B cell (primary cell): ENCODE data around the gene MPHOSPH8. TPM values are rescaled to one million over a fixed set of nuclear protein-coding genes. Genes with fewer than 3 reads are reported as not detected.

Experiments used
- ATAC-seq: fragments of 200-7000 bp; cut with Tn5 transposase; one replicate; pipeline ENCODE4 v1.10.0; 2021; ENCODE audit warnings: low read depth, mild to moderate bottlenecking, moderate number of reproducible peaks, moderate library complexity
- CTCF ChIA-PET: fragments of 350-600 bp; sonication (Branson Sonifier 250); formaldehyde crosslinking; loops from one replicate; lab custom pipeline; 2021; ENCODE audit warnings: antibody characterized with exemption, inconsistent platforms; lab: Charles Lee
- POLR2A ChIA-PET: fragments of 350-600 bp; sonication (Branson Sonifier 250); formaldehyde crosslinking; loops from one replicate; lab custom pipeline; 2021; ENCODE audit warnings: antibody characterized with exemption; lab: Charles Lee
- DNase-seq: peaks from one replicate; pipeline ENCODE4 v3.0.0; 2013
- H2AFZ ChIP-seq: 2 replicates; pipeline ENCODE4 v1.6.1; 2012; ENCODE audit warnings: mild to moderate bottlenecking, low read depth, low read length; ENCODE audit not compliant: insufficient read depth, poor library complexity, severe bottlenecking
- H3K27ac ChIP-seq, 2 donors: 1 replicate in 1 of 2; 2 replicates in 1 of 2; pipeline ENCODE4 v1.5.1; 2012 to 2013; ENCODE audit warnings: low read length in 2 of 2, mild to moderate bottlenecking in 2 of 2, moderate library complexity in 1 of 2
- H3K27me3 ChIP-seq, 4 experiments: fragments of 200-600 bp in 1 of 4; sonication (generic) in 1 of 4; replicated peaks in 1 of 4; 1 replicate in 2 of 4; 2 replicates in 2 of 4; pipeline versions ENCODE4 v1.6.1 to v1.7.0; 2013 to 2016; ENCODE audit warnings: low read length in 3 of 4, mild to moderate bottlenecking in 2 of 4, mixed read lengths in 1 of 4, moderate library complexity in 1 of 4; ENCODE audit not compliant: insufficient read depth in 4 of 4, control insufficient read depth in 3 of 4; ENCODE audit errors: control extremely low read depth in 1 of 4
- H3K36me3 ChIP-seq, 2 experiments: replicated peaks in 1 of 2; 1 replicate in 1 of 2; 2 replicates in 1 of 2; pipeline versions ENCODE4 v1.6.1 to v1.7.1; 2013; ENCODE audit warnings: low read length in 1 of 2; ENCODE audit not compliant: insufficient read depth in 2 of 2, control insufficient read depth in 1 of 2; ENCODE audit errors: control extremely low read depth in 1 of 2, extremely low read depth in 1 of 2
- H3K4me1 ChIP-seq, 2 donors: fragments of 200-600 bp in 1 of 2; sonication (generic) in 1 of 2; 1 replicate in 1 of 2; 2 replicates in 1 of 2; pipeline versions ENCODE4 v1.5.1 to v1.6.1; 2013 to 2017; ENCODE audit warnings: low read length in 2 of 2; ENCODE audit not compliant: control insufficient read depth in 2 of 2, insufficient read depth in 2 of 2
- H3K4me2 ChIP-seq: replicated peaks from 2 replicates; pipeline ENCODE3; 2012; ENCODE audit warnings: mild to moderate bottlenecking, low read depth, low read length; ENCODE audit not compliant: poor library complexity, severe bottlenecking
- H3K4me3 ChIP-seq, 5 experiments: fragments of 200-600 bp in 1 of 5; sonication (generic) in 1 of 5; 1 replicate in 3 of 5; 2 replicates in 2 of 5; pipeline versions ENCODE4 v1.5.1 to v1.7.0; 2011 to 2016; ENCODE audit warnings: low read length in 4 of 5, mild to moderate bottlenecking in 4 of 5, low read depth in 2 of 5, control low read depth in 1 of 5, moderate library complexity in 1 of 5; ENCODE audit not compliant: insufficient read depth in 1 of 5; ENCODE audit errors: control extremely low read depth in 1 of 5, extremely low read depth in 1 of 5
- H3K79me2 ChIP-seq: fragments of 200-600 bp; sonication (generic); one replicate; pipeline ENCODE4 v1.6.0; 2016; ENCODE audit warnings: low read length; ENCODE audit not compliant: control insufficient read depth, insufficient read depth
- H3K9ac ChIP-seq: fragments of 200-600 bp; sonication (generic); 2 replicates; pipeline ENCODE4 v1.6.1; 2017; ENCODE audit warnings: mild to moderate bottlenecking, low read length, moderate library complexity
- H3K9me3 ChIP-seq, 3 donors: one replicate each; pipeline versions ENCODE4 v1.6.1 to v1.7.1; 2013; ENCODE audit warnings: low read length in 2 of 3; ENCODE audit not compliant: control insufficient read depth in 2 of 3, insufficient read depth in 1 of 3; ENCODE audit errors: control extremely low read depth in 1 of 3
- H4K20me1 ChIP-seq: 2 replicates; pipeline ENCODE4 v1.6.0; 2012; ENCODE audit warnings: mild to moderate bottlenecking, low read length; ENCODE audit not compliant: insufficient read depth, control insufficient read depth, poor library complexity, severe bottlenecking
- H3K27ac Mint-ChIP-seq: one replicate; pipeline ENCODE4 v1.8.0; 2021; ENCODE audit warnings: mixed read lengths
- H3K27me3 Mint-ChIP-seq: one replicate; pipeline ENCODE4 v1.8.0; 2021; ENCODE audit warnings: mixed read lengths
- H3K4me1 Mint-ChIP-seq: one replicate; pipeline ENCODE4 v1.8.0; 2021; ENCODE audit warnings: mixed read lengths
- H3K4me3 Mint-ChIP-seq: one replicate; pipeline ENCODE4 v1.8.0; 2021; ENCODE audit warnings: mixed read lengths
- H3K9me3 Mint-ChIP-seq: one replicate; pipeline ENCODE4 v1.8.0; 2022; ENCODE audit warnings: mixed read lengths; ENCODE audit not compliant: insufficient read depth
- EZH2 ChIP-seq: IDR thresholded peaks from 2 replicates; pipeline ENCODE4 v1.6.1; 2012; ENCODE audit warnings: borderline replicate concordance, low read depth, mild to moderate bottlenecking, moderate library complexity, low read length; ENCODE audit not compliant: insufficient read depth, poor library complexity, severe bottlenecking
- WGBS: methylation state at CpG from one replicate; pipeline ENCODE4 v1.1.5; 2013; ENCODE audit warnings: missing lambda C conversion rate; ENCODE audit not compliant: insufficient coverage; 5-methylcytosine and 5-hydroxymethylcytosine counted together
- intact Hi-C: fragments of 100-400 bp; cut with micrococcal nuclease; formaldehyde crosslinking; loops from one replicate; pipeline ENCODE4 v1.10.0; 2022
- polyA plus RNA-seq: library from polyadenylated mRNA; depleted of rRNA; stranded (reverse); fragments of >200 nt; gene quantifications from 2 replicates; pipeline ENCODE4 v1.2.3, GENCODE V29; 2012
- total RNA-seq, 2 donors: library from RNA; stranded (reverse); fragments of 120-200 nt in 1 of 2; gene quantifications; 1 replicate in 1 of 2; 2 replicates in 1 of 2; pipeline versions ENCODE4 v1.2.3 to v1.2.4, GENCODE V29; 2013 to 2022
- TF ChIP-seq, protein P1 (sequence below): fragments of 200-600 bp; IDR thresholded peaks from one replicate; pipeline ENCODE4 v1.8.0; 2022; ENCODE audit warnings: antibody characterized with exemption, mild to moderate bottlenecking

The MPHOSPH8 gene
- total and polyA plus RNA-seq, 2 donors (not counting 1 experiment from before 2014, with no cell fraction given): 25.6 to 106 TPM

DNA sequence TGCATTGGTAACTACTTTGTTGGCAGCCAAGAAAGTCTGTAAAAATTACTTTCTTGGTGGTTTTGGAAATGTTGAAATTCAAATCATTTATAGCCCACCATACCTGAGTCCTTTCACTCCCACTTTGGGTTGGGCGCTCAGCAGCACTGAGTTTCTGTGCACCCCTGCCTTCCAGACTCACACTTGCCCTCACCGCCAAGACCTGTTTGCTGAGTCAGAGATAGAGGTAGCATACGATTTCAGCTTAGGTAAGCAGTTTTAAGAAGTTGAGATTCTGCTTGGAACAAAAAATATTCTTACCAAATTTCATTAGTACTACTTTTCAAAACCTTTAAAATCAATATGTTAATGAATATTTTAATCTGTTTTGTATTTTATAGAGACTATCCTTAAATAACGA, 12.6 kb downstream of the MPHOSPH8 start:
- intact Hi-C loops: no loop called here
- Histone ChIP-seq H3K4me3 (no peak overlapping the region), H3K9ac (no peak overlapping the region), H3K79me2 (peaks cover 40% of the 10 kb centered on the region), H4K20me1 (peaks cover 40% of the 10 kb centered on the region), H3K9me3 (no peaks in the 10 kb centered on the region), H2AFZ (no peak overlapping the region), H3K4me1 (no peaks in the 10 kb centered on the region), H3K27me3 (no peaks in the 10 kb centered on the region), H3K27ac (no peak overlapping the region), H3K4me2 (no peak overlapping the region), H3K36me3 (peaks cover 17 to 67% of the 10 kb centered on the region in 2 experiments)
- ChIA-PET POLR2A (no interaction called here), CTCF (no interaction called here)
- no peak for TF ChIP-seq EZH2
- TF ChIP-seq, protein P1, sequence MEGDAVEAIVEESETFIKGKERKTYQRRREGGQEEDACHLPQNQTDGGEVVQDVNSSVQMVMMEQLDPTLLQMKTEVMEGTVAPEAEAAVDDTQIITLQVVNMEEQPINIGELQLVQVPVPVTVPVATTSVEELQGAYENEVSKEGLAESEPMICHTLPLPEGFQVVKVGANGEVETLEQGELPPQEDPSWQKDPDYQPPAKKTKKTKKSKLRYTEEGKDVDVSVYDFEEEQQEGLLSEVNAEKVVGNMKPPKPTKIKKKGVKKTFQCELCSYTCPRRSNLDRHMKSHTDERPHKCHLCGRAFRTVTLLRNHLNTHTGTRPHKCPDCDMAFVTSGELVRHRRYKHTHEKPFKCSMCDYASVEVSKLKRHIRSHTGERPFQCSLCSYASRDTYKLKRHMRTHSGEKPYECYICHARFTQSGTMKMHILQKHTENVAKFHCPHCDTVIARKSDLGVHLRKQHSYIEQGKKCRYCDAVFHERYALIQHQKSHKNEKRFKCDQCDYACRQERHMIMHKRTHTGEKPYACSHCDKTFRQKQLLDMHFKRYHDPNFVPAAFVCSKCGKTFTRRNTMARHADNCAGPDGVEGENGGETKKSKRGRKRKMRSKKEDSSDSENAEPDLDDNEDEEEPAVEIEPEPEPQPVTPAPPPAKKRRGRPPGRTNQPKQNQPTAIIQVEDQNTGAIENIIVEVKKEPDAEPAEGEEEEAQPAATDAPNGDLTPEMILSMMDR: no peak
- Mint-ChIP-seq H3K27me3 (no peaks in the 10 kb centered on the region), H3K27ac (no peak overlapping the region), H3K4me1 (peaks cover 3% of the 10 kb centered on the region), H3K9me3 (no peaks in the 10 kb centered on the region), H3K4me3 (no peak overlapping the region)
- DNase-seq: no peak
- WGBS: no CpG with 5 or more reads among the region's 4 CpGs
- no peak for ATAC-seq

DNA sequence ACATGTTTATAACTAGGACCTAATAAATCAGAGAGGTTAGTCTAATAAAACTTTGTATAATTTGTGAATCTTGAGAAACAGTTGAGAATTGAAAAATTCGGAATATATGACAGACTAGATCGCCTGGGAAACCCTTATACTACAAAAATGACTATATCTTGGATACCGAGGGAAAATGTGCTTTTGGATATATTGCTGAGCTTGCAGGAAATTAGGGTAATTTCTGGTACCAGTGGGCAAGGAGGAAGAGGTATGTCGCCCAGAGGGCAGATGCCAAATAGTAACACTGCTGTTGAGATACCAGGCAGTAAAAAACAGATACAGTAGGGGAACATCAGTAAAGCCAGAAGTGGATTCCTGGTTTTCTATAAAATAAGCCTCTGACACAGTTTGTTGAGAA, 17.3 kb downstream of the MPHOSPH8 start:
- H3K4me3 Mint-ChIP-seq: no peak overlapping the region
- H3K9me3 Mint-ChIP-seq: no peaks in the 10 kb centered on the region
- intact Hi-C loops: no loop called here
- no peak overlapping the region for H3K4me2 ChIP-seq
- no peaks in the 10 kb centered on the region for H3K27me3 Mint-ChIP-seq
- no peaks in the 10 kb centered on the region for H3K4me1 Mint-ChIP-seq
- no peak overlapping the region for H3K9ac ChIP-seq
- H3K27me3 ChIP-seq: no peaks in the 10 kb centered on the region
- H2AFZ ChIP-seq: no peak overlapping the region
- CTCF ChIA-PET: no interaction called here
- no peak for DNase-seq
- ATAC-seq: no peak
- H3K4me1 ChIP-seq: no peaks in the 10 kb centered on the region
- TF ChIP-seq EZH2: no peak
- TF ChIP-seq, protein P1: no peak
- H3K27ac Mint-ChIP-seq: no peak overlapping the region
- H3K4me3 ChIP-seq: no peak overlapping the region
- H3K27ac ChIP-seq: no peak overlapping the region
- H3K79me2 ChIP-seq: peaks cover 3% of the 10 kb centered on the region
- peaks cover 4% of the 10 kb centered on the region for H4K20me1 ChIP-seq
- H3K36me3 ChIP-seq: peaks cover 7 to 55% of the 10 kb centered on the region in 2 experiments
- POLR2A ChIA-PET: no interaction called here
- 94% methylated on average over 2 of the region's 4 CpGs for WGBS
- H3K9me3 ChIP-seq: no peaks in the 10 kb centered on the region
